ENCODE results near the gene ACTRT2.

ACTRT2 gene

DNA sequence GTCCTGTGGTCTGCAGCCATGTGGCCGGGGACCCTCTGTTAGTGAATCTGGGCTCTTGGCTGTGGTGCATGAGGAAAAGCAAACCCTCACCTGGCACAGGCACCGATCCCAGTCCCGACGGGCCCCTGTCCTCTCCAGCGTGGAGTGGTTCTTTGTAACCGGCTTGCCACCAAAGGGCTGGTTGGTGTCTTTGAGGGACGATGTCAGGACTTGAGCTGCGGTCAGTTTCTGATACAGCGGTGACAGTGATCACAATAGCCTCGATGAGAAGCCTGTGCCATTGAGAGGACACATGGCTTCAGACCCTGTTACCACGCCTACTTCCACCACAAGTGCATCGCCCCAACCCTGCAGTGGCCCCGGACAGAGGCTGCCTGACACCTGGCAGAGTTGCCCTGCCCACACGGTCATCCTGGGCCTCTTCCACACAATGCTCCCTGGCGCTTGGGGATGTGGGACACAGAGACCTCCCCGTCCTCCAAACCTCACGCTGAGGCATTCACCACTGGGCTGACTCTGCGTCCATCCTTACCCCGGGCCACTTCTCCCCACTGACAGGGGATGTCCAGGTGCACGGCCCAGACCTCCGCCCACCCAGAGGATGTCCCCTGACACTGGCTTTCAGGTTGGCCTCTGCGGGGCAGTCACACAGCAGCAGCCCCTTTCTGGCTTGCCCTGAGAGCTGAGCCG lies 18.8 kb upstream of the ACTRT2 start:
- no peak for DNase-seq (ENCODE audit: low read depth, low spot score)

DNA sequence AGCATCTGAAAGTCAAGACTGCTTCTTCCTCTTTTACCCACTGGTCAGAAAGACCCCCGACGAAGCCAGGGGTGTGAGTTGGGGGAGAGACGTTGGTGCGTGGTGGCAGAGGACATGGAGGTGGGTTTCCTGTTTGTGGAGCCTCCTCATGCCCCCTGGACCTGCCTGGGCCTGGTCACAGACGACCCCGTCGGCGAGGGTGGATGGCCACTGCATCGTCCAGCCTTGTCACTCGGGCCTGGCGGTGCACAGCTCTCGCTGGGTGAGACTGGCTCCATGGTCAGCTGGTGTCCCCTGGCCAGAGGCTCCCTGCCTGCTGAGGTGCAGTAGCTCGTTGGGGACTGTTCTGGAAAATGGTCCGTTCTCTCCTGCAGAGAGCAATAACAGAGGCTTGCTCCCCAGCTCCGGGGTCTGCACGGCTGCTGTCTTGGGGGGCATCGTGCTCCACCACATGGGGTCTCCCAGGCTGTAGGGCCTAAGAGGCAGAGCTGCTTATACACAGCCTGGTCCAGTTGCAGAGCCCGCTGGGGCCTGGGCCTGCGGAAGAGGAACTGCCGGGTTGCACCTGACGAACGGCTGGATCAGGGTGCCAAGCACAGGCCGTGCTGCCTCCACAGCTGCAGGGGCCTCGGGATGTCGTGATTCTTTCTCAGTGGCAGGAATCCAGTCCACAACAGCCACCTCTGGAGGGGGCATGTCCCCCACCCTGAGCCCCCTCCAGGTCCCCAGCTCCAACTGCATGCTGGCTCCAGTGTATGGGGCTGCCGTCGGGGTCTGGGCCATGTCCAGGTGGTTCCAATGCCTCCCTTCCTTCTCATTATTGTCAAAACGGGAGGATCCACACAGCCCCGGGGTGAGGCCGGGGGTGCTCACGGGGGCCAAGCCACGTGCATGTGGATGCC lies 18.0 kb upstream of the ACTRT2 start:
- no peak for DNase-seq (ENCODE audit: low read depth, low spot score)

DNA sequence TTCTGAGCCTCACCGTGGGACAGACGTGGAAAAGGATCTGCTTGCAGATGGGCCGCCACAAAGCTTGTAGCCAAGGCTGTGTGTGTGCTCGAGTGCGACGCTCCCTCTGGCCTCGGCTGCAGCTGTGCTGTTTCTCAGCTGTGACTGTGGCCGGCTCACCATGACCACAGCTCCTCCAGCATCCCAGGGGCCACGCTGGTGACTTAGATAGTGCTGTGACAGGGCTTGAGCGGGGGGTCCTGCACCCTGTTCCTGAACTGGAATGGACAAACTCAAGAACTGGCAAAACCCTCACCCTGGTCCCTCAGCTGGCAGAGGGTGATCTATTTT lies 17.4 kb upstream of the ACTRT2 start:
- no peak for DNase-seq (ENCODE audit: low read depth, low spot score)

DNA sequence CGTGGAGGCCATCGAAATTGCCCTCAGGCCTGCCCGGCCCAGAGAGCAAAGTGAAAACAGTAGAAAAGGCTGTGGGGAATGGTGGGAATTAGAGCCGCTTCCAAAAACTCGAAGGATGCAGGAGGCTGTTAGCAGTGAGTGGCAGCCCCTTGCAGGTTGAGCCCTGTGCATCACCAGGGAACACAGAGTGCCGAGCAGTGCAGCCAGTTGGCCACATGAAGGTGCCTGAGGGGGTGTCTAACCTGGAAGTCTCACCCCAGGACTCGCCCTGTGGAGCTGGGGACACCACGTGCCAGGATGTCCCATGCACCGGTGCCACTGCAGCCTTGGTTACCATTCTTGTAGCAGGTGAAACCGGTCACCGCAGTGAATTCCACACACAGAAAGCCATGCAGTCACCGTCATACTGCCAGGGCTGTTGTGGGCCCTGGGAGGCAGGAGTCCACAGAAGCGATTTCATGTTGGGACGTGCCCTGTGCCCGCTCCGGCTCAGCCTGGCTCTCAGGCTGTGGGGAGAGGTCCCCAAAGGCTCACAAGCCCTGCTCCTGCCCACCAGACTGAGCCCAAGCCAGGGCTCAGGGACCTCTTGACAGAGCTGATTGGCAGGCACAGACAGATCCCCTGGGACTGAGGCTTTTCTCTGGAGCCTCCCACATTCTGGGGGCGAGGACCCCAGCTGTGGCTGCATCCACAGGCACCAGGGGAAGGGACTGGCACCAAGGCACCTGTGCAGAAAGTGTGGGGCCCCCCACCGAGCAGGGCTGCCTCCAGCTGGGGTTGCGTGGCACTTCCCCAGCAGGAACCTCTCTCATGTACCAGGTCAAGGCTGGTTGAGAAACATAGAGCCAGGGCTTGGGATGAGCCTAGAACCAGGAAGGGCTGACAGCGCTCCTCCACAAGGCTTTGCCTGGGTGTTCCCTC lies 16.7 kb upstream of the ACTRT2 start:
- no peak for DNase-seq (ENCODE audit: low read depth, low spot score)

DNA sequence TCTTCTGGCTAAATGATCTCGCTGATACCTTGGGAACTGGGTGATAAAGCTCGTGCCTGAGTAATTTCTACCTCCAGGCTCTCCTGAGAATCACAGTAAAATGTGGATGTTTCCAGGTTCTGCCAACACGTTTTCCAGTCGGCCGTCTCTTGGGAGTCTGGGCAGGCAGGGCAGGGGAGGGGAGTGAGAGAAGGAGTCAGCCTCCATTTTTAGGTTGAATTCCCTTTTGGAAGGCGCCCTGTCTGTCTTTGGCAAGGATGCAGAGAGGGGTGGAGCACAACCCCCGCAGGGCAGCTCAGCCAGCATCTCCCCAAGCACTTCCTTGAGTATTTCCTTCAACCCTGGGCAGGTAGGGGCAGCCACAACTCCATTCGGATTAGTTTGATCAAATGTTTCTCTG lies 15.5 kb upstream of the ACTRT2 start:
- no peak for DNase-seq (ENCODE audit: low read depth, low spot score)

DNA sequence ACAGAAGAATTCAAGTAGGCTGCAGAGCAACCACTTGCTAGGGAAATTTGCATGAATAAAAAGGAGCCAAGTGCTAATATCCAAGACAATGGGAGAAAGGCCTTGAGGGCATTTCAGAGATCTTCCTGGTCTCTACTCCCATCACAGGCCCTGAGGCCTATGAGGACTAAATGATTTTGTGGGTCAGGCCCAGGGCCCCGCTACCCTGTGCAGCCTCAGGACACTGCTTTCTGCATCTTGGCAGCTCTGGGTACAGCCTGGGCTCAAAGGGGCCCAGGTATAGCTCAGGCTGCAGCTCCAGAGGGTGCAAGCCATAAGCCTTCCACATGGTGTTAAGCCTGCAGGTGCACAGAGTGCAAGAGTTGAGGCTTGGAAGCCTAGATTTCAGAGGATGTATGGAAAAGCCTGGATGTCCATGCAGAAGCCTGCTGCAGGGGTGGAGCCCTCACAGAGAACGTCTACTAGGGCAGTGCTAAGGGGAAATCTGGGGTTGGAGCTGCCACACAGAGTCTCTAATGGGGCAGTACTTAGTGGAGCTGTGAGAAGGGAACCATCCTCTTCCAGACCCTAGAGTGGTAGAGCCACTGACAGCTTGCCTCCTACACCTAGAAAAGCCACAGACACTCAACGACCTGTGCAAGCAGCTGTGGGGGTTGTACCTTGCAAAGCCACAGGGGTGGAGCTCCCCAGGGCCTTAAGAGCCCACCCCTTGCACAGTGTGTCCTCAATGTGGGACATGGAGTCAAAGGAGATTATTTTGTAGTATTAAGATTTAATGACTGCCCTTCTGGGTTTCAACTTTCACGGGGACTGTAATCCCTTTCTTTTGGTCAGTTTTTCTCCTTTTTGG lies 13.7 kb upstream of the ACTRT2 start:
- DNase-seq (ENCODE audit: low read depth, low spot score), result no peak

DNA sequence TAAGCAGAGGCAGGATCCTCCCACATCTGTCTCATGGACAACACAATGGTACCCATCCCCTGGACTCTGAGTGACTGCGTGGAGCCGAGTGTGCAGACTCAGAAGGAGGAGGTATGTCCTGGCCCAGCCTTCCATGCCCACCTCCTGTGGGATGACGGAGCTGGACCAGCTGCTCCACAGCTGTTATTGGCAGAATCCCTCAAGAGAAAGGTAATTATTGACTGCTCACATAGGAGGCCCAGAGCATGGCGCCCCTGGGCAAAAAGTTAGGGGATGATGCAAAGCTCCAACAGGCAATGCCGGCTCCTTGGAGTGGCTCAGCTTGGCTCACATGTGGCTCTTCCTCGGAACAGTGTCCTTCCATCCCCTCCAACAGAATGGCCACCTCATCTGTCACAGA lies 12.2 kb upstream of the ACTRT2 start:
- DNase-seq (ENCODE audit: low read depth, low spot score), result no peak

DNA sequence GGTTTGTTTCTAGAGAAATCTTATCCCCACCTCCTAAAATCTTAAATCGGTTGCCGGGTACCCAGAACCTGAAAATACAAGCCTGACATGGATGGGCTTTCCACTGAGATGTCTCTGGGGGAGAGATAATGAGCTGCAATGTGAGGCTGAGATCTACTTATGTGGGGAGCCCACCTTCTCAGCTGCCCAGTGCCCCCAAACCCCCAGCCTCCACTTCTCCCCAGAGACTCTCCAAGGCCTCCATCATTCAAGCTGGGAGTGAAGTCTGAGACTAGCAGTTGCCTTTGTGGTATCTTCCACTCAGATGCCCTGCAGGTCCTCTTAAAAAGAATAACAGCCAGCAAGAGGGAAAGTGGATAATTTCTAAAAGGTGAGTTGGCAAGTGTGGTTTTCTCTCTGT lies 11.7 kb upstream of the ACTRT2 start:
- DNase-seq (ENCODE audit: low read depth, low spot score), result no peak

DNA sequence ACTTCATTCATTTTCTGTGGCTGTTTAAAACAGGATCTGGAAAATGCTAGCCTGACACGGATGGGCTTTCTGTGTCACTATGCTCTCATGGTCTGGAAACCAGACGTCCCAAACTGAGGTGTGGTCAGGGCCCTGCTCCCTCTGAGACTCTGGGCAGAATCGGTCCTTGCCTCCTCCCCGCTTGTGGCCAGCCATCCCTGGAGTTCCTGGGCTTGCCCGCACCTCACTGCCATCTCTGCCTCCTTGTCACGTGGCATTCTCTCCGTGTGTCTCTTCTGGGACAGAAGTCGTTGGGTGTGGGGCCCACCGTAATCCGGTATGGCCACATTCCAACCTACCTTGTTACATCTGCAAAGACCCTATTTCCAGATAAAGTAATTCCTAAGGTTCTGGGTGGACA lies 10.1 kb upstream of the ACTRT2 start:
- DNase-seq (ENCODE audit: low read depth, low spot score), result no peak

DNA sequence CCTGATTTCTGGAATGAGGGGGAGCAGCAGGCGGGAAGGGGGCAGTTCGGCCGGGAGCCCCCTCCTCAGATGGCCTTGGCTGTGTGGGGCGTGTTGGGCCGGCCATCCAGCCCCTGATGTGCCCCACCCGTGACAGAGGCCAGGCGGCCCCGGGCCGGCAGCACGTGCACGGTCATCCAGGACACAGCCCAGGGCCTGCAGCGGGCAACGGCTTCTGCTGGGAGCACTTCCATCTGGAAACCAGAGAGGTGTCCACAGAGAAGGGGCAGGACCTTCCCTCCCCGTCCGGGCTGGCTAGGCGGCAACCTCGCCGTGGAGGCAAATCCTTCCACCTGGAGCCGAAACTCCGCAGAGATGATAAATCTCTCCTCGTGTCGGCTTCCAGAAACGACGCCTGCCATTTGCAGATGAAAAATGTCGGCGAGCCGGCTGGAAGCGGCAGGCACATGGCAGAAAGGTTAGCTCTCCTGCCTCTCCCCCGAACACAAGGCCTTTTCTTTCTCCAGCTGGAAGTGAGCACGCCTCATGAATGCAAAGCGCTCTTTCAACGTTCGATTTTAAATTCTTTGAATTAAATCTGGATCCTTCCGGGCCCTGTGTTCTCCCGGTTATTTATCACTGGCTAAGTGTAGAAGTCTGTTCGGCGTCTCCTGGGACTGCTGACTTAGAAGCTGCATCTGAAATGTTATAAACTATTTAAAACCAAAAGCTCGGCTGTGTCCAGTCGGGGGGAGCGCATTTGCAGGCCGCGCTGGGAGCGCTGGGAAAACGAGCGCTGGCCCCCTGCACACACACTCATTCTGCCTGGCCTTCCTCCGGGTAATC lies 9.4 kb upstream of the ACTRT2 start:
- no peak for DNase-seq (ENCODE audit: low read depth, low spot score)

DNA sequence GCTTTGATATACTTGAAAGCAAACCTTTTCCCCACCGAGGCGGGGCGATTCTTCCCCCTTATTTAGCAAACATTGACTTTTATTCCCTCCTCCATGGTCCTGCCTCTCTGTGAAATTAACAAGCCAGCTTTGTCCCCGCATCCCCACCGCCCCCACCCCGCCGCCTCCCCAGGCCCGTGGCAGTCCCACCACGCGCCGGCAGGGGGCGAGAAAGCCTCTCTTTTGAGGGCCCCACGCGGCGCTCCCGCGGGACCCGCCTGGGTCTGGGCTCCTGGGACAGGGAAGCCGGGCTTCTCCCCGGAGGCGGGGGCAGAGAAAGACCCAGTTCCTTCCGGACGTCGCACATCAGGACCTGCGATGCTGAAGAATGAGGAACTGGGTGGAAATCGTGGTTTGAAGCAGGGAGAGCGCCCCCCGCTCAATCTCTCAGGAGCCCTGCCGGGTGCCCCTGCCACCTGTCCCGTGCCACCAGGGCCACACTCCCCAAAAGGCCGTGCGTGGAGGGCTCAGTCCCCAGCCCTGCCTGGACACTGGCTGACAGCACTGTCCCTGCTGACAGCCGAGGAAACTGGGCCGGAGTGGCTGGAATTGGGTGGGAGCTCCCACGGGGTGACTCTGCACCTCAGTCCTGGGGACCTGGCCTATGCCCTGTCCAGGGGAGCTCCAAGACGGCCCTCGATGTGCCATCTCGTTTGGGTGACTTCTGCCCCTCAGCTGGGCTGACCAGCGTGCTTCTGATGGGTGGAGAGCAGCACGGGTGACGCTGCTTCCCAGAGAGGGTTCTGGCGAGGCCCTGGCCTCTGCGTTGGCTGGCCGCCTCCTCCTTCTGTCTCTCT lies 8.6 kb upstream of the ACTRT2 start:
- DNase-seq (ENCODE audit: low read depth, low spot score), result peak; percentile 74

DNA sequence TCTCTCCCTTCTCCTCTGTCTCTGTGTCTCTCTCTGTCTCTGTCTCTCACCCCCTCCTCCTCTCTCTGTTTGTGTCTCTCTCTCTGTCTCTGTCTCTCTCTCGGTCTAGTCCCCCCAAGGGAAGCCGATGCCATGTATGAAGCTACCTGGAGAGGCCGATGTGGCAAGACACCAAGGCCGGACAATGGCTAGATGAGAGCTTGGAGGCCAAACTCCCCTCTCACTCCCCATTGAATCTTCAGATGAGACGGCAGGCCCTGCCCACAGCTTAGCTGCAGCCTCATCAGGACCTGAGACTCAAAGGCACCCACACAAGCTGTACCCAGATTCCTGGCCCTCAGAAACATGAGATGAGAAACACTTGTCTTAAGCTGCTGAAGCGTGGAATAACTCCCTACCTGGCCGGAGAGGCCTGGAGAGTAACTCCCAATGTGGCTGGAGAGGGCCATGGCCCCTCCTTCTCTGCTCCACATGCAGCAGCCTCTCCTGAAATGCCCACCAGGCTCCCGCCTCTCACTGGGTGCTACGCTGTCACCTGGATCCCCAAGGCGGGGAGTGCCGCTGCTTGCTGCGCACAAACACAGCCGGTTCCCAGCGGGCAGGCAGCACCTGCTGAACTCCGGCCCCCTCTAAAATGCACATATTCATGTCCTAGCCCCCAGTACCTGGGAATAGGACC lies 7.8 kb upstream of the ACTRT2 start:
- DNase-seq (ENCODE audit: low read depth, low spot score), result no peak

DNA sequence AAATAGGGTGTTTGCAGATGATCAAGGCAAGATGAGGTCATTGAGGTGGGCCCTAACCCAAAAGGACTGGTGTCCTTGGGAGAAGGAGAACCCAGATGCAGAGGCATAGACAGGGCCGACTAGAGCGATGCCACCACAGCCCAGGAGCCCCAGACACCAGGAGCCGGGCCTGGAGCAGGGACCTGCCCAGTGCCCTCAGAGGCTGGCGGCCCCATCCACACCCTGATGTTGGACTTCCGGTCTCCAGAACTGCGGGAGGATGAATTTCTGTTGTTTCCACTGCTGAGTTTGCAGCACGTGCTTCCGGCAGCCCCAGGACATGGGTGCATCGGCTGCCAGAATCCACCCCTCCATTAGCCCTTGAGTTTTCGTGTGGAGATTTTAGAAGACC lies 7.2 kb upstream of the ACTRT2 start:
- no peak for DNase-seq (ENCODE audit: low read depth, low spot score)

DNA sequence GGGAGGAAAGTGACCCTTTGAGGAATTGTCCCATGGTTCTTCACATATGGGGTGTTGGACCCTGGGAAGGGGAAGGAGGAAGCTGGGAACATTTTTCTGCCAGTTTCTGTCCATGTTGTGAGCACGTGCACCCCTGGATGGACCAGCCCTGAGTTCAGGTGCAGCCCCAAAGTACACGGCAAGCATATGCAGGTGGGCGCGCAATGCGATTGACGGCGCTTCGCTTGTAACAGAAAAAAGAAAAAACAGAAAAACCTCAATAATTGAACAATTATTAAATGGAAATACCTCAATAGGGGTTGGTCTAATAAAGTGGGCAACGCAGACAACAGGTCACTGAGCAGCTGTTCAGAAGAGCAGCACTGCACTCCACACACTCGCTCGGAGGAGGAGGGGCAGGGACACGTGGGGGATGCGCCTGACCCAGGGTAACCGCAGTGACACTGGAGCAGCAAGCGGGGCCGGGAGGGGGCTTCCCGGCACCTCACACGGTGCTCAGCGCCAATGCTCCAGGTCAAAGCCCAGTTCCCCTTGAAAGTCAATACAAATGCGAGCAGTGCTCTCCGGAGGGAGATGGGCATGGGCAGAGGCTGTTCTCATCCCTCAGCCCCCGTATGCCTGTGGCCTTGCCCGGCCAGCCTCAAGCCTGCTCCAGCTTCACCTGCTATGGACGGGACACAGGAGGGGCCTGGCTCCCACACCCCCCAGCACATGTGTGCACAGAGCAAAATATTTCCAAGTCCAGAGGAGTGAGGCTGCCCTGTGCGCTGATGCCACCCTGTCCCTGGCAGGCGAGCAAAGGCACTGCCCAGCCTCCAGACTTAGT lies 6.6 kb upstream of the ACTRT2 start:
- DNase-seq (ENCODE audit: low read depth, low spot score), result no peak

DNA sequence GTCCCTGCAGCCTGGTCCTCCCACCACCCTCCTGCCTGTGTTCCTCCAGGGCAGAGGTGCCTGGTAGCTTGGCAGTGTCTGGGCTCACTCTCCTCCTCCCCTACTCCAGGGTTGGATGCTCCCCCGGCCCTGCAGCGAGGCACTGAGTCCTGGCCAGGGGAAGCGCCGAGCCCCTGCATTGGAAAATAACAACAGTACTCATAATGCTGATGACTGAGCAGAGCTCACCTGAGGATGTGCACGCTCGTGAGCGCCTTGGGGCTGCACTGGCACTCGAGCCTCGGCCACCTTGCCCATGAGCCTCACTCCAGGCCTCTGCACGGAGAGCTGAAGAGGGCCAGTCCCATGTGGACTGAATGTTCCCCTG lies 6.0 kb upstream of the ACTRT2 start:
- DNase-seq (ENCODE audit: low read depth, low spot score), result no peak

DNA sequence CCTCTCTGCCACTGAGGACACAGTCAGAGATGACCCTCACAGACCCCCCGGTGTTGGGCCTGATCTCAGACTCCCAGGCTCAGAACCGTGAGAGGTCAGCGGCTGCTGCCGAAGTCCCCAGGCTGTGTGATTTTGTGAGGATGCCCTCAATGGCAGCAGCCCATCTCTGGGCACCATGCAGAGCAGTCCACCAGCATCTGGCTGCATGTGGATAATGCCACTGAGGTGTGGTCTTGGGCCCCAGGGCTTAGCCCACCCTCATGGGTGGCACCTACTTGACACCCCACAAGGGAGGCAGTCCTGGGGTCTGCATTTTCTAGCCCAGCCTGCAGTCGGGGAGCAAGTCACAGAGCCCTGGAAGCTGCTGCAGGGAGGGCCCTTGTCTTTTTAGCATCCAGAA lies 5.5 kb upstream of the ACTRT2 start:
- DNase-seq (ENCODE audit: low read depth, low spot score), result no peak

DNA sequence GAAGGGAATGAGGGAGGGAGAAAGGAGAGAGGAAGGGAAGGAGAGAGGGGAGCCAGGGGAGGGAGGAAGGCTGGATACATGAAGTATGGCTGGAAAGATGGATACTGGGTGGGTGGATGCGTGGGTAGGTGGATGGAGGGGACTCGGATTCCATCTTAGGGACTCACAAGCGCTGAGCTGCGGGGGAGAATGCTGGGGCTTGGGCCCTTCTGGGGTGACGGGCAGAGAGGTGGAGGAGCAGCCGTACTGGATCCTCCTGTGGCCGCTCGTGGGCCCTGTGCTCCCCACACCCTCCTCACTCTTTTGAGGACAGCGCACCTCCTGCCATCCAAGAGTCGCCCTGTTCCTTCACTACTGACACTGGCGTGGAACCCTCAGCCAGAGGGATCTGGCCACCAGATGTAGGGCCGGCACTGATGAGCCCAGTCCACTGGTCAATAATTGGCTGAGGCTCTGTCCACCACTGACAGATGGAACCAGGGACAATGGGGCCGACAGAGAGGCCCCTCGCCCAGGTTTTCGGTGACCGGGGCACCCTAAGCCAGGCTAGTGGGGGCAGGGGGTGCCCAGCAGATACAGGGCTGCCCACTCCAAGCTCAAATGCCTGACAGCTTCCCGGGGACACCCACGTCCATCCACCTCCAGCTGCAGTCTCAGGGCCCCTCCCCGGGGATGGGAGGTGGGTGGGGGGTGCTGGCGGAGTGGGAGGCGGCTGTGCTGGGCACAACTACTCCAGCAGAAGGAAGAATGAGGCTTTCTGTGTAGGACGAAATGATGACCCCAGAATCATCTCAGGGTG lies 4.4 kb upstream of the ACTRT2 start:
- DNase-seq (ENCODE audit: low read depth, low spot score), result no peak

All from astrocyte of the hippocampus (primary cell).